K562 (cell line): ENCODE data around the gene P2RX5. TPM values are rescaled to one million over a fixed set of nuclear protein-coding genes. Genes with fewer than 3 reads are reported as not detected.
A peak's percentile ranks its signal among the peaks of the same experiment; 100 is the strongest.

Source experiments
- ARID1B ChIP-seq: fragments of 450-650 bp; IDR thresholded peaks from 2 replicates; pipeline ENCODE4 v1.6.1; 2016; ENCODE audit warnings: antibody characterized with exemption, mild to moderate bottlenecking, inconsistent platforms
- DLX4 ChIP-seq: fragments of 250-450 bp; sonication (Bioruptor Pico); IDR thresholded peaks from 2 replicates; pipeline ENCODE4 v1.6.1; 2021; ENCODE audit warnings: mild to moderate bottlenecking
- ESRRA ChIP-seq: fragments of 450-650 bp; IDR thresholded peaks from 2 replicates; pipeline ENCODE4 v1.6.1; 2014; ENCODE audit warnings: low read depth, mild to moderate bottlenecking, moderate library complexity, borderline replicate concordance
- FOS ChIP-seq: IDR thresholded peaks from 3 replicates; pipeline ENCODE4 v1.6.1; 2011; ENCODE audit not compliant: insufficient read length; ENCODE audit errors: extremely low read depth
- FOXA1 ChIP-seq: fragments of 450-650 bp; IDR thresholded peaks from 2 replicates; pipeline ENCODE4 v1.6.1; 2016; ENCODE audit warnings: mild to moderate bottlenecking, borderline replicate concordance
- GTF3C2 ChIP-seq: IDR thresholded peaks from 3 replicates; pipeline ENCODE4 v1.6.1; 2011; ENCODE audit warnings: borderline replicate concordance, mild to moderate bottlenecking, moderate library complexity; ENCODE audit not compliant: insufficient read length; ENCODE audit errors: extremely low read depth
- HBP1 ChIP-seq: fragments of 450-650 bp; formaldehyde crosslinking; IDR thresholded peaks from 2 replicates; pipeline ENCODE4 v1.4.0; 2022; ENCODE audit warnings: missing genetic modification characterization
- KAT2B ChIP-seq: IDR thresholded peaks from one replicate; pipeline ENCODE4 v1.6.1; 2012; ENCODE audit warnings: low read depth, mild to moderate bottlenecking, control low read depth, inconsistent platforms, low read length, moderate library complexity
- KLF10 ChIP-seq: fragments of 250-450 bp; sonication (Bioruptor Pico); IDR thresholded peaks from 2 replicates; pipeline ENCODE4 v1.6.1; 2021; ENCODE audit warnings: matching md5 sums
- MAZ ChIP-seq, 2 experiments: fragments of 450-650 bp in 1 of 2; sonication (generic) in 1 of 2; formaldehyde crosslinking; IDR thresholded peaks in 1 of 2; conservative IDR thresholded peaks in 1 of 2; 2 replicates each; pipeline versions ENCODE4 v1.4.0 to v1.5.0; 2020; ENCODE audit warnings: mild to moderate bottlenecking in 1 of 2, missing genetic modification reagents in 1 of 2
- MCM3 ChIP-seq: fragments of 450-650 bp; IDR thresholded peaks from 2 replicates; pipeline ENCODE4 v1.6.1; 2016
- NFXL1 ChIP-seq: fragments of 450-650 bp; formaldehyde crosslinking; IDR thresholded peaks from 2 replicates; pipeline ENCODE4 v1.4.0; 2021; ENCODE audit warnings: mild to moderate bottlenecking
- NRF1 ChIP-seq, 2 experiments: fragments of 450-650 bp; IDR thresholded peaks in 1 of 2; conservative IDR thresholded peaks in 1 of 2; 2 replicates each; pipeline ENCODE4 v1.6.1; 2014; ENCODE audit warnings: mild to moderate bottlenecking in 2 of 2
- OTX1 ChIP-seq: fragments of 450-650 bp; formaldehyde crosslinking; IDR thresholded peaks from 2 replicates; pipeline ENCODE4 v1.4.0; 2022; ENCODE audit warnings: mild to moderate bottlenecking
- POU5F1 ChIP-seq: fragments of 150-350 bp; IDR thresholded peaks from 2 replicates; pipeline ENCODE4 v1.6.1; 2014; ENCODE audit warnings: borderline replicate concordance, low read length, low read depth, mild to moderate bottlenecking; ENCODE audit not compliant: partially characterized antibody
- PYGO2 ChIP-seq: fragments of 450-650 bp; IDR thresholded peaks from 2 replicates; pipeline ENCODE4 v1.6.1; 2016; ENCODE audit warnings: mild to moderate bottlenecking, missing genetic modification characterization, moderate library complexity, missing compliant biosample characterization
- RBM39 ChIP-seq: fragments of 200-400 bp; formaldehyde crosslinking; optimal IDR thresholded peaks from 2 replicates; pipeline ENCODE3; 2018; ENCODE audit warnings: low read depth, low read length
- RFX5 ChIP-seq: IDR thresholded peaks from 2 replicates; pipeline ENCODE4 v1.6.1; 2011; ENCODE audit warnings: low read depth, mild to moderate bottlenecking, improper control_type of control experiment, low read length
- RNF2 ChIP-seq: sonication (generic); IDR thresholded peaks from 2 replicates; pipeline ENCODE4 v1.6.1; 2016
- SLC30A9 ChIP-seq: fragments of 250-450 bp; sonication (Bioruptor Pico); IDR thresholded peaks from 2 replicates; pipeline ENCODE4 v1.8.0; 2022; ENCODE audit warnings: mild to moderate bottlenecking, moderate library complexity
- SMARCB1 ChIP-seq: IDR thresholded peaks from 2 replicates; pipeline ENCODE4 v1.6.1; 2011; ENCODE audit warnings: improper control_type of control experiment, low read depth; ENCODE audit not compliant: insufficient read length
- SREBF1 ChIP-seq: fragments of 150-350 bp; IDR thresholded peaks from 2 replicates; pipeline ENCODE4 v1.6.1; 2014; ENCODE audit warnings: antibody characterized with exemption, low read depth, low read length, borderline replicate concordance
- TCF7 ChIP-seq: sonication (generic); IDR thresholded peaks from 2 replicates; pipeline ENCODE4 v1.6.1; 2016; ENCODE audit warnings: antibody characterized with exemption, borderline replicate concordance
- TGIF2 ChIP-seq: sonication (generic); formaldehyde crosslinking; IDR thresholded peaks from 2 replicates; pipeline ENCODE4 v1.8.1; 2022; ENCODE audit warnings: mild to moderate bottlenecking, missing genetic modification reagents, moderate library complexity
- YBX1 ChIP-seq: fragments of 450-650 bp; IDR thresholded peaks from 2 replicates; pipeline ENCODE4 v1.7.1; 2016; ENCODE audit warnings: mild to moderate bottlenecking
- ZNF140 ChIP-seq: fragments of 250-450 bp; sonication (Bioruptor Pico); IDR thresholded peaks from 2 replicates; pipeline ENCODE4 v1.8.0; 2021; ENCODE audit warnings: moderate library complexity, mild to moderate bottlenecking, inconsistent platforms
- ZNF57 ChIP-seq: fragments of 450-650 bp; formaldehyde crosslinking; IDR thresholded peaks from 2 replicates; pipeline ENCODE4 v1.4.0; 2020; ENCODE audit warnings: mild to moderate bottlenecking, moderate library complexity
- polyA plus RNA-seq, 8 experiments: library from polyadenylated mRNA; depleted of rRNA in 4 of 8; stranded (reverse) in 5 of 8; unstranded in 3 of 8; fragments of >200 nt; fragmentation: Nextera tagmentation in 2 of 8; fragmentation: Illumina TruSeq in 1 of 8; extraction: Ambion mirVana in 2 of 8; extraction: Trizol in 1 of 8; gene quantifications; 2 replicates each; pipeline versions ENCODE4 v1.2.1 to v1.2.3, GENCODE V29; 2011 to 2014; ENCODE audit warnings: inconsistent platforms in 1 of 8, missing spikeins in 1 of 8
- total RNA-seq, 7 experiments: library from RNA; depleted of rRNA in 6 of 7; stranded (reverse); fragments of >200 nt in 6 of 7; fragmentation: Illumina TruSeq in 2 of 7; extraction: Trizol in 2 of 7; gene quantifications; 2 replicates each; pipeline versions ENCODE4 v1.2.1 to v1.2.3, GENCODE V29; 2011 to 2021; ENCODE audit warnings: low replicate concordance in 1 of 7

P2RX5 gene
- total and polyA plus RNA-seq, 9 of the 15 experiments (the other 6 are each of a cell fraction or from before 2014, with no cell fraction given) = 0.31 to 4.0 (median 1.3) TPM

- TF ChIP-seq GTF3C2 = no peak
- peak; percentile 50 for TF ChIP-seq POU5F1
- TF ChIP-seq FOXA1 = no peak
- TF ChIP-seq FOS = peak; percentile 15
- no peak for TF ChIP-seq OTX1 (CRISPR knock-in tag)
- no peak for TF ChIP-seq HBP1
- no peak for TF ChIP-seq NFXL1 (CRISPR knock-in tag)
- TF ChIP-seq KAT2B = no peak
- TF ChIP-seq TGIF2 (CRISPR knock-in tag) = no peak
- no peak for TF ChIP-seq SMARCB1
- no peak for TF ChIP-seq KLF10
- no peak for TF ChIP-seq ESRRA
- no peak for TF ChIP-seq SREBF1
- TF ChIP-seq ZNF57 (CRISPR knock-in tag) = no peak
- TF ChIP-seq RBM39 = no peak
- no peak for TF ChIP-seq RFX5
- no peak for TF ChIP-seq MCM3
- TF ChIP-seq PYGO2 (tag) = no peak
- TF ChIP-seq NRF1 (conservative IDR thresholded peaks at IDR 0.05 in 1 of 2, IDR thresholded peaks at IDR 0.05 in 1 of 2) = peak; percentile 99
- no peak for TF ChIP-seq ZNF140
- TF ChIP-seq SLC30A9 (CRISPR knock-in tag) = no peak
- TF ChIP-seq RNF2 = no peak
- TF ChIP-seq YBX1 = no peak
- no peak for TF ChIP-seq ARID1B
- TF ChIP-seq TCF7 = no peak
- peak; percentile 71 to 72; a peak in 3 of 4 replicates for TF ChIP-seq MAZ (CRISPR knock-in tag; conservative IDR thresholded peaks at IDR 0.05 in 1 of 2, IDR thresholded peaks at IDR 0.05 in 1 of 2)
- TF ChIP-seq DLX4 (CRISPR knock-in tag) = no peak
Measured at GRCh38 chr17:3668279-3669084, 27.5 kb downstream of the P2RX5 start, which contains the start of the genes EMC6 and TAX1BP3 (continued).
